Muscle of leg (tissue), 11 donors: ENCODE results near the gene ALK. TPM values are rescaled to one million over a fixed set of nuclear protein-coding genes. Genes with fewer than 3 reads are reported as not detected.
A peak's percentile ranks its signal among the peaks of the same experiment; 100 is the strongest.

Source experiments
- DNase-seq: peaks from one replicate; pipeline ENCODE4 v3.0.0; 2013
- H3K27ac ChIP-seq: one replicate; pipeline ENCODE4 v1.5.1; 2013; ENCODE audit warnings: mild to moderate bottlenecking, low read length, control low read depth
- H3K27me3 ChIP-seq: one replicate; pipeline ENCODE4 v1.6.1; 2013; ENCODE audit warnings: low read length; ENCODE audit not compliant: control insufficient read depth, insufficient read depth
- H3K36me3 ChIP-seq: one replicate; pipeline ENCODE4 v1.6.1; 2013; ENCODE audit warnings: low read length; ENCODE audit not compliant: control insufficient read depth, insufficient read depth
- H3K4me1 ChIP-seq: one replicate; pipeline ENCODE4 v1.6.1; 2013; ENCODE audit warnings: low read length; ENCODE audit not compliant: control insufficient read depth, insufficient read depth
- H3K4me3 ChIP-seq: one replicate; pipeline ENCODE4 v1.5.1; 2013; ENCODE audit warnings: low read length, control low read depth
- H3K9me3 ChIP-seq: replicated peaks from 2 replicates; pipeline ENCODE4 v1.6.1; 2013; ENCODE audit warnings: low read depth, low read length; ENCODE audit not compliant: control insufficient read depth
- WGBS: methylation state at CpG from one replicate; pipeline ENCODE4 v1.1.5; 2013; ENCODE audit warnings: missing lambda C conversion rate; ENCODE audit not compliant: insufficient coverage; 5-methylcytosine and 5-hydroxymethylcytosine counted together
- polyA plus RNA-seq, 8 donors: library from polyadenylated mRNA; unstranded; fragments of 120-200 nt; gene quantifications; one replicate each; pipeline versions ENCODE4 v1.2.1 to v1.2.3, GENCODE V29; 2013; ENCODE audit warnings: inconsistent platforms in 1 of 8, low replicate concordance in 1 of 8; ENCODE audit not compliant: insufficient read length in 8 of 8, insufficient read depth in 1 of 8
- total RNA-seq: library from RNA; stranded (reverse); fragments of 120-200 nt; gene quantifications from one replicate; pipeline ENCODE4 v1.2.4, GENCODE V29; 2013

Gene ALK
- total and polyA plus RNA-seq, 9 donors = 0.04 to 0.29 (median 0.09) TPM

GRCh38 chr2:29611850-29612249, 309.5 kb downstream of the ALK start:
- H3K36me3 ChIP-seq = no peaks in the 10 kb centered on the region
- H3K4me1 ChIP-seq = no peaks in the 10 kb centered on the region
- WGBS = 68% methylated on average over 3 of the region's 5 CpGs
- H3K27ac ChIP-seq = no peak overlapping the region
- no peak for DNase-seq
- H3K27me3 ChIP-seq = peaks cover 2% of the 10 kb centered on the region
- H3K4me3 ChIP-seq = no peak overlapping the region
- H3K9me3 ChIP-seq = no peaks in the 10 kb centered on the region

GRCh38 chr2:29611261-29611660, 310.1 kb downstream of the ALK start:
- no CpG with 5 or more reads among the region's 2 CpGs for WGBS
- H3K36me3 ChIP-seq = no peaks in the 10 kb centered on the region
- peaks cover 2% of the 10 kb centered on the region for H3K27me3 ChIP-seq

GRCh38 chr2:29610569-29610968, 310.8 kb downstream of the ALK start:
- Histone ChIP-seq H3K27me3 (no peaks in the 10 kb centered on the region), H3K27ac (no peak overlapping the region)
- no CpG with 5 or more reads among the region's 3 CpGs for WGBS

More at GRCh38 chr2:29611261-29611660, 310.1 kb downstream of the ALK start:
- no peaks in the 10 kb centered on the region for H3K4me1 ChIP-seq
- no peak overlapping the region for H3K27ac ChIP-seq
- H3K4me3 ChIP-seq = no peak overlapping the region
- H3K9me3 ChIP-seq = no peaks in the 10 kb centered on the region
- DNase-seq = no peak

GRCh38 chr2:29607038-29607420, 314.4 kb downstream of the ALK start:
- no peak overlapping the region for H3K4me3 ChIP-seq
- DNase-seq = no peak
- WGBS = no CpG with 5 or more reads among the region's 4 CpGs
- H3K36me3 ChIP-seq = no peaks in the 10 kb centered on the region
- no peaks in the 10 kb centered on the region for H3K9me3 ChIP-seq
- H3K27me3 ChIP-seq = no peaks in the 10 kb centered on the region
- H3K4me1 ChIP-seq = no peaks in the 10 kb centered on the region
- no peak overlapping the region for H3K27ac ChIP-seq

More at GRCh38 chr2:29610569-29610968, 310.8 kb downstream of the ALK start:
- Histone ChIP-seq H3K36me3 (no peaks in the 10 kb centered on the region), H3K9me3 (no peaks in the 10 kb centered on the region), H3K4me3 (no peak overlapping the region), H3K4me1 (no peaks in the 10 kb centered on the region)
- DNase-seq = no peak

- 91% methylated on average over 1 of the region's 1 CpG for WGBS
- Histone ChIP-seq H3K27me3 (no peaks in the 10 kb centered on the region), H3K36me3 (no peaks in the 10 kb centered on the region), H3K4me3 (no peak overlapping the region), H3K9me3 (no peaks in the 10 kb centered on the region), H3K4me1 (no peaks in the 10 kb centered on the region), H3K27ac (no peak overlapping the region)
- DNase-seq = no peak
Measured at GRCh38 chr2:29606104-29607037, 315.0 kb downstream of the ALK start.

GRCh38 chr2:29603341-29603740, 318.0 kb downstream of the ALK start:
- DNase-seq = no peak
- no peak overlapping the region for H3K27ac ChIP-seq
- H3K9me3 ChIP-seq = no peaks in the 10 kb centered on the region
- WGBS = no CpG with 5 or more reads among the region's 1 CpG
- no peak overlapping the region for H3K4me3 ChIP-seq
- no peaks in the 10 kb centered on the region for H3K36me3 ChIP-seq
- no peaks in the 10 kb centered on the region for H3K4me1 ChIP-seq
- H3K27me3 ChIP-seq = no peaks in the 10 kb centered on the region

GRCh38 chr2:29601872-29602271, 319.5 kb downstream of the ALK start:
- H3K27me3 ChIP-seq = no peaks in the 10 kb centered on the region
- no peaks in the 10 kb centered on the region for H3K9me3 ChIP-seq
- WGBS = no CpG with 5 or more reads among the region's 3 CpGs
- H3K4me3 ChIP-seq = no peak overlapping the region
- H3K36me3 ChIP-seq = no peaks in the 10 kb centered on the region
- H3K4me1 ChIP-seq = no peaks in the 10 kb centered on the region
- no peak overlapping the region for H3K27ac ChIP-seq
- DNase-seq = no peak

- peak; percentile 4 for DNase-seq
- 72% methylated on average over 4 of the region's 5 CpGs for WGBS
- no peak overlapping the region for H3K27ac ChIP-seq
- no peak overlapping the region for H3K4me3 ChIP-seq
- no peaks in the 10 kb centered on the region for H3K4me1 ChIP-seq
- H3K9me3 ChIP-seq = no peaks in the 10 kb centered on the region
- no peaks in the 10 kb centered on the region for H3K36me3 ChIP-seq
- no peaks in the 10 kb centered on the region for H3K27me3 ChIP-seq
Measured at GRCh38 chr2:29601321-29601720, 320.1 kb downstream of the ALK start.

- no peak overlapping the region for H3K27ac ChIP-seq
- 87% methylated on average over 3 of the region's 4 CpGs for WGBS
Measured at GRCh38 chr2:29599946-29600345, 321.4 kb downstream of the ALK start.

GRCh38 chr2:29598978-29599377, 322.4 kb downstream of the ALK start:
- WGBS = no CpG with 5 or more reads among the region's 2 CpGs
- no peaks in the 10 kb centered on the region for H3K27me3 ChIP-seq

More at GRCh38 chr2:29599946-29600345, 321.4 kb downstream of the ALK start:
- no peaks in the 10 kb centered on the region for H3K9me3 ChIP-seq
- H3K4me1 ChIP-seq = no peaks in the 10 kb centered on the region
- no peak for DNase-seq
- H3K36me3 ChIP-seq = no peaks in the 10 kb centered on the region
- H3K27me3 ChIP-seq = no peaks in the 10 kb centered on the region
- H3K4me3 ChIP-seq = no peak overlapping the region

More at GRCh38 chr2:29598978-29599377, 322.4 kb downstream of the ALK start:
- Histone ChIP-seq H3K4me1 (no peaks in the 10 kb centered on the region), H3K36me3 (no peaks in the 10 kb centered on the region), H3K9me3 (no peaks in the 10 kb centered on the region), H3K4me3 (no peak overlapping the region), H3K27ac (no peak overlapping the region)
- no peak for DNase-seq
